OCI-LY1 (cell line): ENCODE measurements around the gene SIK2.

Experiments
- EZH2 ChIP-seq: fragments of 200-600 bp; sonication (generic), shearing (Covaris generic); IDR thresholded peaks from 2 replicates; pipeline ENCODE4 v1.8.0; 2017; ENCODE audit warnings: borderline replicate concordance, mixed run types, mild to moderate bottlenecking, antibody characterized with exemption, low read length, moderate library complexity, mixed read lengths
- TF ChIP-seq, protein P1 (sequence below): fragments of 200-600 bp; sonication (generic), shearing (Covaris generic); IDR thresholded peaks from 2 replicates; pipeline ENCODE4 v1.5.1; 2017; ENCODE audit warnings: mild to moderate bottlenecking, antibody characterized with exemption, low read length, moderate library complexity, mixed read lengths

DNA sequence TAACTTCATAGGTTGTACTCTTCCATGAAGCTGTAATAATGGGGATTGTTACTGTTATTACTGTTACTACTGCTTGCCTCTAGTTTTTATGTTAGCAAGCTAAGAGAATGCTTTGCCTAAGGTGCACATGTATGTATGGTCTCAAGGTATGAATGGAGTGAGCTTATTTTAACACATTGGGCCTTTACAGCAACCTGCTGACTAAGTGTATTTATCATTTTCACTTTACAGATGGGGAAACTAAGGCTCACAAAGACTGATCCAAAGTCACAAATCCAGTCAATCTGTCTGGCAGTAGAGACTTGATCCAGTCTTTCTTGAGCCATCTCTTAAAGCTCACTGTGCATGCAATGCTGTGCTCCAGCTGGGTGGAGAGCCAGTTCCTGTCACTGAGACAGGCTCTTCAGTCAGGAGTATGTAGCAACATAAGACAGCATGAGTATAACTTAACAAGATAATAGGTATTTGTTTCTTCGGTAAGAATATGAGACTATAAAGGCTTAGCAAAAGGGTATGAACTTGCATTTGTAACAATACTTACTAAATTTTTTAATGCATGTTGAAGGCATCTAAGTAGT is 97.4 kb downstream of the SIK2 start:
- TF ChIP-seq, protein P1, sequence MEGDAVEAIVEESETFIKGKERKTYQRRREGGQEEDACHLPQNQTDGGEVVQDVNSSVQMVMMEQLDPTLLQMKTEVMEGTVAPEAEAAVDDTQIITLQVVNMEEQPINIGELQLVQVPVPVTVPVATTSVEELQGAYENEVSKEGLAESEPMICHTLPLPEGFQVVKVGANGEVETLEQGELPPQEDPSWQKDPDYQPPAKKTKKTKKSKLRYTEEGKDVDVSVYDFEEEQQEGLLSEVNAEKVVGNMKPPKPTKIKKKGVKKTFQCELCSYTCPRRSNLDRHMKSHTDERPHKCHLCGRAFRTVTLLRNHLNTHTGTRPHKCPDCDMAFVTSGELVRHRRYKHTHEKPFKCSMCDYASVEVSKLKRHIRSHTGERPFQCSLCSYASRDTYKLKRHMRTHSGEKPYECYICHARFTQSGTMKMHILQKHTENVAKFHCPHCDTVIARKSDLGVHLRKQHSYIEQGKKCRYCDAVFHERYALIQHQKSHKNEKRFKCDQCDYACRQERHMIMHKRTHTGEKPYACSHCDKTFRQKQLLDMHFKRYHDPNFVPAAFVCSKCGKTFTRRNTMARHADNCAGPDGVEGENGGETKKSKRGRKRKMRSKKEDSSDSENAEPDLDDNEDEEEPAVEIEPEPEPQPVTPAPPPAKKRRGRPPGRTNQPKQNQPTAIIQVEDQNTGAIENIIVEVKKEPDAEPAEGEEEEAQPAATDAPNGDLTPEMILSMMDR = no peak
- no peak for TF ChIP-seq EZH2
